HG02943 (cell line): Measurements from ENCODE around the gene FRS3.
"Not testable (repeated sequence)": the region's sequence is repeated elsewhere in the genome, so short reads cannot be mapped to it uniquely, and the experiment has no call there.

Source experiments
- ATAC-seq: cut with Tn5 transposase; IDR thresholded peaks from one replicate; pipeline ENCODE4 v1.9.1; 2021; ENCODE audit warnings: mild to moderate bottlenecking, low read depth, moderate library complexity; ENCODE audit not compliant: unreplicated experiment

Gene FRS3, protein sequence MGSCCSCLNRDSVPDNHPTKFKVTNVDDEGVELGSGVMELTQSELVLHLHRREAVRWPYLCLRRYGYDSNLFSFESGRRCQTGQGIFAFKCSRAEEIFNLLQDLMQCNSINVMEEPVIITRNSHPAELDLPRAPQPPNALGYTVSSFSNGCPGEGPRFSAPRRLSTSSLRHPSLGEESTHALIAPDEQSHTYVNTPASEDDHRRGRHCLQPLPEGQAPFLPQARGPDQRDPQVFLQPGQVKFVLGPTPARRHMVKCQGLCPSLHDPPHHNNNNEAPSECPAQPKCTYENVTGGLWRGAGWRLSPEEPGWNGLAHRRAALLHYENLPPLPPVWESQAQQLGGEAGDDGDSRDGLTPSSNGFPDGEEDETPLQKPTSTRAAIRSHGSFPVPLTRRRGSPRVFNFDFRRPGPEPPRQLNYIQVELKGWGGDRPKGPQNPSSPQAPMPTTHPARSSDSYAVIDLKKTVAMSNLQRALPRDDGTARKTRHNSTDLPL

GRCh38 chr6:41779788-41780550 lies at the start of gene FRS3:
Gene FRS3, minus strand, starts transcription at chr6:41779900. Its CDS starts 2,913 bp downstream, at chr6:41776987.
- peak; percentile 86 for ATAC-seq

DNA sequence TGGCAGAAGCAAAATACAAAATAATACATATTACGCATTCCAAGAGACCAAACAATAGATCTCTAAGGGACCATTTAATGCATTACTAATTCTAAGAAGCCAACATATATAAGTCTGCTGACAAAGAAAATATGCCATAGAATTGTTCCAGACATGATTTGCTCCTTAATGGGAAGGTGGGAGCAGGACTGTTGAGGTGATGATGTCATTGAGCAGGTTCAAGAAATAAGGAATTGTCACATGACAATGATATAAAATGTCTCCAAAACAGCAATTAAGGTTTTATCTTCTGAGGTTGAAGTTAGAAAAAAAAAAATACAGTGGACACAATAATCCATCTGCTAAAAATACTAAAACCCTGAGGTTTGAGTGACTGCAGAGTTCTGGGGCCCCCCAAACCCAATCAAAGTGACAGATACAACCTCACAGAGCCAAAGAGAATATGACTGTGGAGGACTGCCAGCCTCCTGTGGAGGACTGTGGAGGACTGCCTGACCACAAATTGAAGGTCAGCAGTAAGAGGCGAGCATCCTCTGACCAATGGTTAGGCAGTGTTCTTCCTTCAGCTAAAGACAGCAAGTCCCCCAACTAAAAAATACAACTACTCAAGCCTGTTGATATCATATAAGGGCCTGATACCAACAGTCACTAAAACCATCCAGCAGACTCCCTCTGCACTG lies 46.8 kb upstream of the FRS3 start:
- no peak for ATAC-seq

GRCh38 chr6:41824571-41825569 lies 45.2 kb upstream of the FRS3 start:
- ATAC-seq = no peak

GRCh38 chr6:41823178-41823577 lies 43.5 kb upstream of the FRS3 start:
- ATAC-seq = no peak

DNA sequence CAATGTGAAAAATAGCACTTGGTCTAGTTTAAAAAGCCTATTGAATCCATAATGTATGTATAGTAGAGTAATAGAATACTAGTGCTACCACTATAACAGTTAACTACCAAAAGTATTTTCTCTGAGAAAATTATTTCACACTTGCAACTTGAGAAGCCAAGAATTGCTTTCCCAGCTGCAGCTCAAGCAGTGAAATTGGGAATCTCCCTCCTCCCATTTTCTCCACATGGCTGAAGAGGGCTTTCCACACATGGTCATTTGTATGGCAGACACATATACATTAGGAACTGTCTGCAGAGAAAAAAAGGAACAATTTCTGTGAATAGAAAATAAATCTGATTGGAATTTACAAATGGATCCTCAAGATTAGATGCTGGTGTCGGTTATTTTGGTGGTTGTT lies 42.3 kb upstream of the FRS3 start:
- ATAC-seq = no peak

- no peak for ATAC-seq
These were observed 41.6 kb upstream of the FRS3 start for GRCh38 chr6:41821266-41821665.

GRCh38 chr6:41818271-41819054 lies 38.8 kb upstream of the FRS3 start:
- no peak for ATAC-seq

- no peak for ATAC-seq
These were observed 35.9 kb upstream of the FRS3 start for GRCh38 chr6:41815587-41815986.

DNA sequence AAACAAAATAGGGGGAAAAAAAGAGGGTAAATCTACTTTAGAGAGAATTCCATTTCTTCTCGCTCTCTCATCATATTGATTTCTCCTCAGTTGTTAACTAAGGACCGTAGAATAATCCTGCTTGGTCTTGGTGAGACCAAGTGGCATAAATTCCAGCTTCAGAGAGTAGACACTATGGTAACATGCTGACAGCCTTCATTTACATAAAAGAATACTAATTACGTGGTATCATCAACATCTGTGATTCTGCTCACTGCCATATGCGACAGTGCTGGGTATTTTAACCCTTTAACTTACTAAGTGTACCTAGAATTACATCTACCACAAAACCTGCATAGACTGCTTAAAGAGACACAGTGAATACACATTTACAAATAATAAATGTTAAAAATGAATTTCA lies 34.9 kb upstream of the FRS3 start:
- ATAC-seq = no peak

DNA sequence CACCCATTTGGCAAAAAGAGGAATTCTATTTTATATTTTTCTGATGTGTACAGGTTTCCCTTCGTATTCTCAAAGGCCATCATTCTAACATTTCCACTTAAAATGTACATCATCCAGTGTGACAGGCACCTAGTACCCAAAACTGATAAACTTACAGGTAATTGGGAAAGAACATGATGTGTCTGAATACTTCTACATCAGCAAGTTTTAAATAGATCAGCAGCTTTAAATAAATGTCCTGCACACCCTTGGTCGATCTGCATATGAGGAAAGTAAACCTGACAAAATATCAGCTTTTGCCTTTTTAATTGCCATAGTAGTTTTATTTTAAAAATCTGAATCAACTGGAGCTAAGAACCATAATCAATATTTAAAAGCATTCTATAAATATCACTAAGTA lies 34.3 kb upstream of the FRS3 start:
- no peak for ATAC-seq

- ATAC-seq = no peak
These were observed 33.8 kb upstream of the FRS3 start for GRCh38 chr6:41813469-41813868.

DNA sequence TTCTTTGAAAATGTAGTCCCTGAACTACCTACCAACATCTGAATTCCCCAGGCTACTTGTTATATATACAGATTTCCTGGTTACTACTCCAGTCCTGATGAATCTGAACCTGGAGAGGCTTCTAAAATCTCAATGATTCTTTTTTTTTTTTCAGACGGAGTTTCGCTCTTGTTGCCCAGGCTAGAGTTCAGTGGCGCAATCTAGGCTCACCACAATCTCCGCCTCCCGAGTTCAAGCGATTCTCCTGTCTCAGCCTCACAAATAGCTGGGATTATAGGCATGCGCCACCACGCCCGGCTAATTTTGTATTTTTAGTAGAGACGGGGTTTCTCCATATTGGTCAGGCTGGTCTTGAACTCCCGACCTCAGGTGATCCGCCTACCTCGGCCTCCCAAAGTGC lies 32.2 kb upstream of the FRS3 start:
- ATAC-seq = not testable (repeated sequence)

DNA sequence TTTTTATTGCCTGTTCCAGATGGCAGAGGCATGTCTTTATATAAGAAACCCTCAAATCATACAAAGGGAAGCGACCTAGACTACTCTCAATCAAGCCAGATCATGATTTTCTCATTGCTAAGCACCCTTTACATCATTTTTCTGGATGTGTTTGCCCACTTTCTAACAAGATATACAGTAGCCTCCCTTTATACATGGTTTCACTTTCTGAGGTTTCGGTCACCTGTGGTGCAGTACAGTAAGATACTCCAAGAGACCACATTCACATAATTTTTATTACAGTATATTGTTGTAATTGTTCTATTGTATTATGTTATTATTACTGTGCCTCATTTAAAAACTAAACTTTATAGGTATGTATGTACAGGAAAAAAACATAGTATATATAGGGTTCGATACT lies 31.4 kb upstream of the FRS3 start:
- no peak for ATAC-seq

DNA sequence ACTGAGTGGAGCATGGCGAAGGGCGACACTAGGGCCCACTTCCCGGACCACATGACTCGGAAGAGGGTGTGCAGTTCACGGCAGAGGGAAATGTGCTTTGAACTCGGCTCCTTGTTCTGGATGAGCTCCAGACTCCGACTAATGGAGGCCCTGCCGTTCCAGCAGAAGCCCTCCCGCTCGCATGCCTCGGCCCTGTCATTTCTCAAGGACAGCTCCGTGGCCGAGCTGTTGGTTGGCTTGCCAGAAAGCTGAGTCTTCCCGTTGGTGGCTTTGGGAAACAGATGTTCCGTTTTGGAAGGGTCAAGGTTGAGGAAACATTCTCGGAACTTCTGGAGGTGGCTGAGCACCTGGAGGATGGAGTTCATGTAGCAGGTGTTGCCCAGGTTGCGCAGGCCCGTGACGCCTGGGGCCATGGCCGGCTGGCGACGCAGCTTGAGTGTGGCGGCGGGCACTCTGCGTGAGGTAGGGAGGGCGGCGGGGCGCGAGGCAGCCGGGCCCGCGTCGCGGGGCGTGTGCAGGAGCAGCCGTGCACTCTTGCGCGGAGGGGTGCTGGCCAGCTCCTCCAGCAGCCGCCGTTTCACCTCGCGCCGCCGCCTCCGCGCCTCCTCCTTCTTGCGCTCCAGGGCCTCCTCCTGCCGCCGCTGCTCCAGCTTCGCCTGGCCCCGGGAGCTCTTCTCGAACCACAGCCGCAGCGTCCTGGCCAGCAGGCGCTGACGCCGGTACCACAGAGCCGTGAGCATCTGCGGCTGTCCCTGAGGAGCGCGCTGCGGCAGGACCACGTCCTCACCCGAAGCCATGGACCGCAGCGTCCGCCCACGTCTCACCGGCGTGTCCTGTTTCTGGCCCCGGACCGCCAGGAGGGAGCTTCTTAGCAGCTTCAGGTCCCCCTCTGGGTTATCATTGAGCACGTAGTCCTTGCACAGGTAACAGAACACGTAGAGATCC lies 26.4 kb upstream of the FRS3 start:
- no peak for ATAC-seq

GRCh38 chr6:41801380-41801779 lies 21.7 kb upstream of the FRS3 start:
- no peak for ATAC-seq

GRCh38 chr6:41799559-41799911 lies 19.8 kb upstream of the FRS3 start:
- ATAC-seq = no peak

DNA sequence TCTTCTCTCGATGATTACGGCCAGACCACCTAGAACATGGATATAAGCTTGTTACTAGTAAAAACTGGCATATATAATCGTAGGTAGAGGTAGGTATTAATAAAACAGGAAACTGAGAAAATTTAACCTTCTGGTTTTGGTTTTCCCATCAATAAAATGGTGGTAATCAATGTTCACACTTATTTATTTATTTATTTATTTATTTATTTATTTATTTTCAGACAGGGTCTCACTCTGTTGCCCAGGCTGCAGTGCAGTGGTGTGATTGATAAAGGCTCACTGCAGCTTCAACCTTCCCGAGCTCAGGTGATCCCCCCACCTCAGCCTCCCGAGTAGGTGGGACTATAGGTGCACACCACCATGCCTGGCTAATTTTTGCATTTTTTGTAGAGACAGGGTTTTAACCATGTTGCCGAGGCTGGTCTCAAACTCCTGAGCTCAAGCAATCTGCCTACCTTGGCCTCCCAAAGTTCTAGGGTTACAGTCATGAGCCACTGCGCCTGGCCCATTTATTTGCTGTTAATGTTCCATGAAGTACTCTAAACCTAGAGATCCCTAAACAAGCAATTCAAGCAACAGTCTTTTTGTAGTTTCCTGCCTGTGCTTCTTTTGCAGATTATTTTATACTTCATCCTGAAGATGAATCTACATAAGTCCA lies 19.3 kb upstream of the FRS3 start:
- no peak for ATAC-seq

DNA sequence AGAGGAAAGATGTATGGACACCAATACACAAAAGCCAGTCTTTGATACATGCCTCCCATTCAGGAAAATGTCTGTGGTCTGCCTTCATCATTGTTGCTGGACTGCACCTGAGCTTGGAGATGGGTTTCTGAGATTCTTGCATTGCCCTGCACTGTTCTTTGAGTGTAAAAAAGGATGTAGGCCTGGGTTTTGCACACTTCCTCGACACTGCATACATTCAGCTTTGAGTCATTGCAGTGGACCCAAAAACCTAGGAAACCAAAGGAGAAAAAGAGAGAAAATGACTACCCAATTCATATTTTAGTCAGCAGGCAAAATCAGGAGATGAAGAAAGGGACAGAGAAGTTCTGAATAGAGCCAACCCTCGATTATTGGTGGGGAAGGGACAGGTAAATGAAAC lies 16.8 kb upstream of the FRS3 start:
- no peak for ATAC-seq
